ENCODE measurements around the gene FAM107B. TPM values are rescaled to one million over a fixed set of nuclear protein-coding genes. Genes with fewer than 3 reads are reported as not detected.

FAM107B gene
- total RNA-seq, 6 experiments from 2014 or later, result 58.6 to 116 (median 68.7) TPM

GRCh38 chr10:14558025-14558424 lies 216.7 kb downstream of the FAM107B start:
- H3K36me3 ChIP-seq, result no peaks in the 10 kb centered on the region
- no peaks in the 10 kb centered on the region for H3K27me3 ChIP-seq
- no peak for ATAC-seq
- WGBS (ENCODE audit: insufficient coverage, low coverage, low lambda C conversion rate, missing lambda C conversion rate), result 95% methylated on average over 12 of the region's 12 CpGs
- H3K4me1 ChIP-seq, result peaks cover 2 to 87% (median 35%) of the 10 kb centered on the region in 4 donors
- intact Hi-C loops (cut with DNase I), result no loop called here
- no peak overlapping the region for H3K4me3 ChIP-seq
- no peaks in the 10 kb centered on the region for H3K9me3 ChIP-seq
- H3K27ac ChIP-seq, result peak overlapping the region; percentile 3 to 92 (median 30)
- DNase-seq, result peak in 1 of 3 donors; percentile 40
- no peak for TF ChIP-seq CTCF (IDR thresholded peaks at IDR 0.05)
- TF ChIP-seq POLR2A (IDR thresholded peaks at IDR 0.05), result no peak

GRCh38 chr10:14557567-14557966 lies 217.1 kb downstream of the FAM107B start:
- no peaks in the 10 kb centered on the region for H3K27me3 ChIP-seq
- TF ChIP-seq POLR2A (IDR thresholded peaks at IDR 0.05) (no peak), CTCF (IDR thresholded peaks at IDR 0.05) (no peak)
- H3K27ac ChIP-seq, result peak overlapping the region; percentile 30 to 92 (median 88)
- H3K9me3 ChIP-seq, result no peaks in the 10 kb centered on the region
- no peak for ATAC-seq
- H3K4me3 ChIP-seq, result no peak overlapping the region
- no peaks in the 10 kb centered on the region for H3K36me3 ChIP-seq
- intact Hi-C loops (cut with DNase I), result no loop called here
- no peak for DNase-seq
- peaks cover 2 to 87% (median 34%) of the 10 kb centered on the region in 4 donors for H3K4me1 ChIP-seq
- WGBS (ENCODE audit: insufficient coverage, low coverage, low lambda C conversion rate, missing lambda C conversion rate), result 90% methylated on average over 2 of the region's 5 CpGs

- 19% methylated on average over 8 of the region's 12 CpGs for WGBS (ENCODE audit: insufficient coverage, low coverage, low lambda C conversion rate, missing lambda C conversion rate)
- peak; percentile 62 to 75 (median 72) for ATAC-seq
These were observed 218.3 kb downstream of the FAM107B start for GRCh38 chr10:14556285-14556956.

GRCh38 chr10:14555807-14556206 lies 218.9 kb downstream of the FAM107B start:
- H3K4me3 ChIP-seq, result no peak overlapping the region
- peaks cover 2 to 87% (median 31%) of the 10 kb centered on the region in 4 donors for H3K4me1 ChIP-seq
- ATAC-seq (peak; percentile 12 to 39 (median 19)), DNase-seq (no peak)
- no peaks in the 10 kb centered on the region for H3K9me3 ChIP-seq
- peak overlapping the region; percentile 84 to 92 (median 88) for H3K27ac ChIP-seq
- intact Hi-C loops (cut with DNase I), result no loop called here
- H3K36me3 ChIP-seq, result no peaks in the 10 kb centered on the region
- TF ChIP-seq CTCF (IDR thresholded peaks at IDR 0.05) (no peak), POLR2A (IDR thresholded peaks at IDR 0.05) (no peak)
- WGBS (ENCODE audit: insufficient coverage, low coverage, low lambda C conversion rate, missing lambda C conversion rate), result 15% methylated on average over 3 of the region's 4 CpGs
- no peaks in the 10 kb centered on the region for H3K27me3 ChIP-seq

More at GRCh38 chr10:14556285-14556956, 218.3 kb downstream of the FAM107B start:
- TF ChIP-seq CTCF (IDR thresholded peaks at IDR 0.05) (peak in 3 of 4 donors; percentile 10 to 31 (median 20)), POLR2A (IDR thresholded peaks at IDR 0.05) (no peak)
- peak in 1 of 3 donors; percentile 77 for DNase-seq
- peaks cover 2 to 87% (median 32%) of the 10 kb centered on the region in 4 donors for H3K4me1 ChIP-seq
- no peak overlapping the region for H3K4me3 ChIP-seq
- peak overlapping the region; percentile 84 to 92 (median 88) for H3K27ac ChIP-seq
- H3K36me3 ChIP-seq, result no peaks in the 10 kb centered on the region
- intact Hi-C loops (cut with DNase I), result no loop called here
- no peaks in the 10 kb centered on the region for H3K27me3 ChIP-seq
- H3K9me3 ChIP-seq, result no peaks in the 10 kb centered on the region

Data from right lobe of liver (tissue), 6 donors.